RWPE2 (cell line): Measurements from ENCODE around the gene LRRN4CL.
"Not testable (repeated sequence)": the region's sequence is repeated elsewhere in the genome, so short reads cannot be mapped to it uniquely, and the experiment has no call there.

Experiments used
- ATAC-seq: fragments of 200-7000 bp; cut with Tn5 transposase; 3 replicates; pipeline ENCODE4 v1.9.1; 2021; ENCODE audit warnings: low read depth
- DNase-seq: peaks from one replicate; pipeline ENCODE4 v3.0.0-alpha.2; 2020; ENCODE audit warnings: low spot score
- H3K27ac ChIP-seq: fragments of 450-650 bp; 2 replicates; pipeline ENCODE4 v1.5.1; 2017; ENCODE audit warnings: mild to moderate bottlenecking; ENCODE audit not compliant: poor library complexity, severe bottlenecking
- H3K27me3 ChIP-seq: fragments of 250-450 bp; sonication (Bioruptor Pico); 2 replicates; pipeline ENCODE4 v1.5.1; 2021; ENCODE audit warnings: mild to moderate bottlenecking, moderate library complexity; ENCODE audit not compliant: insufficient read depth, poor library complexity, severe bottlenecking
- H3K36me3 ChIP-seq: fragments of 250-450 bp; sonication (Bioruptor Pico); 2 replicates; pipeline ENCODE4 v1.5.1; 2020; ENCODE audit warnings: low read depth, mild to moderate bottlenecking, moderate library complexity
- H3K4me1 ChIP-seq: fragments of 250-450 bp; sonication (Bioruptor Pico); 2 replicates; pipeline ENCODE4 v1.5.1; 2021; ENCODE audit warnings: mild to moderate bottlenecking, moderate library complexity; ENCODE audit not compliant: insufficient read depth, poor library complexity, severe bottlenecking
- H3K4me3 ChIP-seq: fragments of 250-450 bp; sonication (Bioruptor Pico); 2 replicates; pipeline ENCODE4 v1.5.1; 2021; ENCODE audit warnings: mild to moderate bottlenecking, moderate library complexity; ENCODE audit not compliant: severe bottlenecking
- H3K9me3 ChIP-seq: fragments of 250-450 bp; sonication (Bioruptor Pico); 2 replicates; pipeline ENCODE4 v1.5.1; 2021; ENCODE audit warnings: mild to moderate bottlenecking, moderate library complexity; ENCODE audit not compliant: severe bottlenecking
- TF ChIP-seq, protein P1 (sequence below): fragments of 450-650 bp; IDR thresholded peaks from one replicate; pipeline ENCODE4 v1.5.1; 2017; ENCODE audit warnings: mild to moderate bottlenecking, moderate library complexity; ENCODE audit not compliant: poor library complexity, severe bottlenecking

Gene LRRN4CL

DNA sequence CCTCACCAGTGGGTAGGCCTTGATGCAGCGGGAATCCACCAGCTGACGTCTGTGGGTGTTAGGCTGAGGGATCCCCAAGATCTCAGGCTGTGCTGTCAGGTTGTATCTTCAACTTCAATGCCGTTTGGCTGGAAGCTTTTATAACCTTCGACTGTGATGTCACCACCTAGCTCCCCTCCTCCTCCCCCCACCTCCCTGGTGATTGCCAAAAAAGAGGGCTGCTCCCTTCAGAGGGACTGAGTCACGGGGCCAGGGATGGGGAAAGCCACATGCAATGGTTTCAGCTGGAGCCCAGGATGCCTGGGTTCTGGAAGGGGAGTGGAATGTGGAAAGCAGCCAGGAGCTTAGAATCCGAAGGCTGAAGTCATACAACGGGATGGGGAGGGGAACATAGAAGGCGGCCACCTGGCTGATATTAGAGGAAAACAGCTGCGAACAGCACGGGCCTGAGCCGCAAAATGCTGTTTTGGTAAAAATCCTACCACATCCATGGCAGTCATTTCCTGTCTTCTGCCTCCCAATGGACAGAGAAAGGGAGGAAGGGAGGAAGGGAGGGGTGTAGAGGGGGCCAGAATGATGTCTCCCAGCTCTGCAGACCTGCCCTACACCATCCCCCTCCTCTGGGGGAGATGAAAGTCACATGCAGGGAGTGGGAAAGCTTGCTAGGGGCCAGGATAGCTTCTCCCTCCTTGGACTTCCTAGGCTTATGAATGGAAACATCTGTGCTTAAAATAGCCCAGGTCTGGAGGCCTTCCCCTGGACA is at the start of gene LRRN4CL:
TSS of gene LRRN4CL (minus strand) at position 110 of the 763 bp plus-strand sequence. CDS start 1,022 bp downstream, outside the sequence.
- no peaks in the 10 kb centered on the region for H3K9me3 ChIP-seq
- H3K4me1 ChIP-seq = no peaks in the 10 kb centered on the region
- H3K4me3 ChIP-seq = no peak within 1 kb of the TSS
- H3K27ac ChIP-seq = no peak within 1 kb of the TSS
- H3K36me3 ChIP-seq = peaks cover 21% of the 10 kb centered on the region
- DNase-seq = no peak
- ATAC-seq = peak; percentile 59
- no peaks in the 10 kb centered on the region for H3K27me3 ChIP-seq
- TF ChIP-seq, protein P1, sequence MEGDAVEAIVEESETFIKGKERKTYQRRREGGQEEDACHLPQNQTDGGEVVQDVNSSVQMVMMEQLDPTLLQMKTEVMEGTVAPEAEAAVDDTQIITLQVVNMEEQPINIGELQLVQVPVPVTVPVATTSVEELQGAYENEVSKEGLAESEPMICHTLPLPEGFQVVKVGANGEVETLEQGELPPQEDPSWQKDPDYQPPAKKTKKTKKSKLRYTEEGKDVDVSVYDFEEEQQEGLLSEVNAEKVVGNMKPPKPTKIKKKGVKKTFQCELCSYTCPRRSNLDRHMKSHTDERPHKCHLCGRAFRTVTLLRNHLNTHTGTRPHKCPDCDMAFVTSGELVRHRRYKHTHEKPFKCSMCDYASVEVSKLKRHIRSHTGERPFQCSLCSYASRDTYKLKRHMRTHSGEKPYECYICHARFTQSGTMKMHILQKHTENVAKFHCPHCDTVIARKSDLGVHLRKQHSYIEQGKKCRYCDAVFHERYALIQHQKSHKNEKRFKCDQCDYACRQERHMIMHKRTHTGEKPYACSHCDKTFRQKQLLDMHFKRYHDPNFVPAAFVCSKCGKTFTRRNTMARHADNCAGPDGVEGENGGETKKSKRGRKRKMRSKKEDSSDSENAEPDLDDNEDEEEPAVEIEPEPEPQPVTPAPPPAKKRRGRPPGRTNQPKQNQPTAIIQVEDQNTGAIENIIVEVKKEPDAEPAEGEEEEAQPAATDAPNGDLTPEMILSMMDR = no peak

DNA sequence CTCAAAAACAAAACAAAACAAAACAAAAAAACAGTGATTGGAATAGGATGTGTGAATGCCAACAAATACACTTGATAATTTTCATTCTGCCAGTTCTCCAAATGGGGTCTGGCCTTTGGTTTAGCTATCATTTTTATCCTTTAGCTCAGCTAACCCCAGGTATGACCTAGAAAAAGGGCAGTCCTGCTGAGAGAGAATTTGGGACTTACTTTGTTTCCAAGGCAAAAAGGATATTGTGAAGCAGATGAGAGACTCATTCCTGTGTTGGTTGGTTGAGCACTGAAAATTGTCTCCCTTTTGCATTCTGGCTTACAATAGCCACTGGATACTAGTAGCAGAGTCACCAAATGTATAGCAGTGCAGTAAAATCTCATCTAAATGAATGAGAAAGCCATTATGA is 47.9 kb upstream of the LRRN4CL start:
- Histone ChIP-seq H3K36me3 (peaks cover 73% of the 10 kb centered on the region), H3K9me3 (no peaks in the 10 kb centered on the region)
- no peak for DNase-seq

DNA sequence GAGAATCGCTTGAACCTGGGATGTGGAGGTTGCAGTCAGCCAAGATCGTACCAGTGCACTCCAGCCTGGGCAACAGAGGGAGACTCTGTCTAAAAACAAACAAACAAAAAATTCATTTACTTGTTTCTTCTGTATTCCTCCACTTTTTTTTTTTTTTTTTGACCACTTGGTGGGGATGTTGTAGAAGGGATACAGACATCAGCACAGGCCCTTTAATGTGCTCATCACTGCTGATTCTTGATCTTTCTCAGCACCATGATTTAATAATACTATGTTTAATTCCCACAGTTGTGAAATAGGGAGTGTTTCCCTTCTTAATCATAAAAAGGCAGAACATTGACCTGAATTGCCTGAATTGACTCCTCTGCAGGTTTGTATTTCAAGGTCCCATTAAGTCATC is 43.5 kb upstream of the LRRN4CL start:
- H3K36me3 ChIP-seq = peaks cover 70% of the 10 kb centered on the region
- TF ChIP-seq, protein P1 = peak; percentile 28
- DNase-seq (no peak), ATAC-seq (no peak)
- H3K4me1 ChIP-seq = peaks cover 5% of the 10 kb centered on the region
- no peaks in the 10 kb centered on the region for H3K9me3 ChIP-seq
- no peak overlapping the region for H3K27ac ChIP-seq
- H3K4me3 ChIP-seq = no peak overlapping the region
- H3K27me3 ChIP-seq = no peaks in the 10 kb centered on the region

More for the DNA sequence above, 47.9 kb upstream of the LRRN4CL start:
- TF ChIP-seq, protein P1 = no peak
- ATAC-seq = no peak
- Histone ChIP-seq H3K27ac (no peak overlapping the region), H3K4me1 (no peaks in the 10 kb centered on the region), H3K27me3 (no peaks in the 10 kb centered on the region), H3K4me3 (no peak overlapping the region)

DNA sequence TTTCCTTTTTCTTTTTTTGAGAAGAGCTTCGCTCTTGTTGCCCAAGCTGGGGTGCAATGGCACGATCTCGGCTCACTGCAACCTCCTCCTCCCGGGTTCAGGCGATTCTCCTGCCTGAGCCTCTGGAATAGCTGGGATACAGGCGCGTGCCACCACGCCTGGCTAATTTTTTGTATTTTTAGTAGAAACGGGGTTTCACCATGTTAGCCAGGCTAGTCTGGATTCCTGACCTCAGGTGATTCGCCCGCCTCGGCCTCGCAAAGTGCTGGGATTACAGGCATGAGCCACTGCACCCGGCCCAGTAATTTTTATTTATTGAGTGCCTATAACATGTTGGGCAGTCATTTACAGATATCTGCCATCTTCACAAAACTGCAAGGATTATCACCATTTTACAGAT is 40.7 kb upstream of the LRRN4CL start:
- not testable (repeated sequence) for H3K4me1 ChIP-seq, DNase-seq, H3K9me3 ChIP-seq, H3K27me3 ChIP-seq, ATAC-seq
- peaks cover 58% of the 10 kb centered on the region for H3K36me3 ChIP-seq
- peak overlapping the region; percentile 89 for H3K27ac ChIP-seq
- H3K4me3 ChIP-seq = peak overlapping the region; percentile 67

DNA sequence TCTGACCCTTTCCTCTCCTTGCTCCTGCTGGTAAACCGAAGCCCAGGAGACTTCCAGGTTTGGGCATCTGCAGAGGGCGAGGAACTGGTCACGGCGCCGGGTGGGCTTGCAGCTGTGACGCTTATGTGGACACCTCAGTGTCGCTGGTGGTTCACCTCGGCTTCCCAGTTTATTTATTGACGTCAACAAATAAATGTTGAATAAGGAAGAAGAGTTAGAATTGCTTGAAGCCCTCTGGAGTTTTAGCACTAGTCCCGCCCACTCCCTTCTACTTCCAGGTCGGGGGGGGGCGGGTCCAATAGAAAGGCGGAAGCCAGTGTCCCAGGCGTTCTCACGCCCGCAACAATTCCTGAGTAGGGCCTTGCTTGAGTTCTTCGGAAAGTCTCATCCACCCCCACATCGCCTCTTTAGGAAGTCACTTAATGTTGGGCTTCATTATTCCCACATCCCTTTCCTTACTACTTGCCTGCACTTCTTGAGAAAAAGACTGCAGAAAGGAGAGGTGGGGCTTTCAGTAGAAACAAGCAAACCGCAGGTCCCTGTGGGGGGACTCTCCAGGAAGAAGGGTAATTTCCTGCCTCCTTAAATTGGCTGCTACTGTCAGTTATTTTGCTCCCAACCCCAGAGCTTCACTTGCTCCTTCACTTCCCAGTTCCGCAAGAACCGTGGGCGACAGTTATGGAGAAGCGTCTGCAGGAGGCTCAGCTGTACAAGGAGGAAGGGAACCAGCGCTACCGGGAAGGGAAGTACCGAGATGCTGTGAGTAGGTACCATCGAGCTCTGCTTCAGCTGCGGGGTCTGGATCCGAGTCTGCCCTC is 39.0 kb upstream of the LRRN4CL start, which contains the start of gene TTC9C:
TSS of gene TTC9C (plus strand) at position 316 of the 818 bp plus-strand sequence. CDS start at position 679, 363 bp downstream.
- Histone ChIP-seq H3K9me3 (no peaks in the 10 kb centered on the region), H3K4me3 (peak within 1 kb of the TSS; percentile 67), H3K27me3 (no peaks in the 10 kb centered on the region), H3K36me3 (peaks cover 58% of the 10 kb centered on the region), H3K27ac (peak within 1 kb of the TSS; percentile 89), H3K4me1 (peaks cover 10% of the 10 kb centered on the region)
- TF ChIP-seq, protein P1 = no peak
- peak; percentile 62 for ATAC-seq
- DNase-seq = peak; percentile 93
